Measurements from ENCODE around the gene GEMIN8. TPM values are rescaled to one million over a fixed set of nuclear protein-coding genes. Genes with fewer than 3 reads are reported as not detected.

Gene GEMIN8
- total RNA-seq, 1 experiment from 2014 or later, result 14.8 TPM

GRCh38 chrX:13966071-13966792, 63.5 kb downstream of the GEMIN8 start:
- no peak overlapping the region for H3K14ac ChIP-seq (ENCODE audit: insufficient read depth, low read length)
- no peak overlapping the region for H4K5ac ChIP-seq (ENCODE audit: insufficient read length, low read depth, low read length)
- H3K27me3 ChIP-seq (ENCODE audit: insufficient read depth, low read length), result no peaks in the 10 kb centered on the region
- no peaks in the 10 kb centered on the region for H3K23me2 ChIP-seq (ENCODE audit: insufficient read length, low read depth, low read length, poor library complexity, severe bottlenecking)
- H3K27ac Mint-ChIP-seq, result no peak overlapping the region
- no peak overlapping the region for H3K27ac ChIP-seq (ENCODE audit: insufficient read length, low read depth, low read length)
- H3K79me1 ChIP-seq (ENCODE audit: insufficient read depth, low read depth, low read length, poor library complexity, severe bottlenecking), result no peaks in the 10 kb centered on the region
- no peaks in the 10 kb centered on the region; the same call in none of the 2 replicates for H3K27me3 Mint-ChIP-seq (ENCODE audit: low read depth)
- H3K4me2 ChIP-seq (ENCODE audit: insufficient read depth, insufficient read length, low read length), result no peak overlapping the region
- no peak overlapping the region for H2BK120ac ChIP-seq (ENCODE audit: low read depth, low read length, poor library complexity, severe bottlenecking)
- no peak overlapping the region for H3K9ac ChIP-seq (ENCODE audit: extremely low read depth, insufficient read length, low read length)
- no peak overlapping the region for H3K4ac ChIP-seq (ENCODE audit: low read depth, low read length)
- no peaks in the 10 kb centered on the region for H3K79me2 ChIP-seq (ENCODE audit: insufficient read depth, low read length)
- peaks cover 4 to 13% of the 10 kb centered on the region in 2 experiments; a peak in 2 of 4 replicates for H3K4me1 Mint-ChIP-seq
- H3K18ac ChIP-seq (ENCODE audit: insufficient read length, low read depth, low read length), result no peak overlapping the region
- no CpG with 5 or more reads among the region's 10 CpGs for WGBS (ENCODE audit: extremely low coverage, insufficient read length, low lambda C conversion rate)
- TF ChIP-seq CTCF (conservative IDR thresholded peaks at IDR 0.05), result no peak
- H3K36me3 Mint-ChIP-seq (ENCODE audit: insufficient read depth in 1 of 3, low read depth in 3 of 3), result peaks cover 0 to 2% (median 0%) of the 10 kb centered on the region in 3 experiments; a peak in 1 of 7 replicates
- DNase-seq, result no peak
- no peak overlapping the region for H2AFZ ChIP-seq (ENCODE audit: low read length)
- no peak overlapping the region for H4K8ac ChIP-seq (replicated peaks; ENCODE audit: insufficient read length, low read depth, low read length)
- H2BK15ac ChIP-seq (ENCODE audit: low read depth, low read length), result no peak overlapping the region
- H3K4me1 ChIP-seq (ENCODE audit: insufficient read depth, low read length), result no peaks in the 10 kb centered on the region; the same call in 1 of the 2 replicates
- H3K9me3 ChIP-seq (ENCODE audit: control insufficient read depth, low read depth, low read length), result no peaks in the 10 kb centered on the region
- H2BK12ac ChIP-seq (ENCODE audit: insufficient read length, low read depth, low read length), result no peak overlapping the region
- no peak overlapping the region for H2AK5ac ChIP-seq (ENCODE audit: insufficient read length, low read length)
- no peak overlapping the region for H2BK5ac ChIP-seq (ENCODE audit: insufficient read length, low read length)
- H4K91ac ChIP-seq (ENCODE audit: insufficient read length, low read depth, low read length), result no peak overlapping the region
- H3K9me3 Mint-ChIP-seq, result peaks cover 24 to 42% of the 10 kb centered on the region in 2 experiments
- H3K56ac ChIP-seq (ENCODE audit: insufficient read length, low read depth, low read length), result no peak overlapping the region
- H2BK20ac ChIP-seq (ENCODE audit: low read depth, low read length, poor library complexity, severe bottlenecking), result no peak overlapping the region
- H3K4me3 Mint-ChIP-seq, result no peak overlapping the region
- H3T11ph ChIP-seq (ENCODE audit: low read length), result no peak overlapping the region
- H4K20me1 ChIP-seq (ENCODE audit: control insufficient read depth, insufficient read depth, insufficient read length), result no peaks in the 10 kb centered on the region
- no peak overlapping the region for H3K23ac ChIP-seq (ENCODE audit: insufficient read length, low read depth, low read length)

Data from H9 (cell line).